Gastrocnemius medialis (tissue), 4 donors: ENCODE data around the gene NDC1.

ENCODE experiments used
- CTCF ChIP-seq, 5 experiments: fragments of 450-650 bp in 3 of 5; fragments of 200-600 bp in 2 of 5; sonication (generic) in 2 of 5; IDR thresholded peaks in 4 of 5; conservative IDR thresholded peaks in 1 of 5; 1 replicate in 4 of 5; 2 replicates in 1 of 5; pipeline ENCODE4 v1.5.1; 2016 to 2019; ENCODE audit warnings: antibody characterized with exemption in 5 of 5, mild to moderate bottlenecking in 3 of 5, moderate library complexity in 3 of 5
- POLR2A ChIP-seq, 2 donors: fragments of 450-650 bp; IDR thresholded peaks; one replicate each; pipeline ENCODE4 v1.6.1; 2017; ENCODE audit warnings: antibody characterized with exemption in 2 of 2, mild to moderate bottlenecking in 2 of 2, moderate library complexity in 2 of 2

GRCh38 chr1:53747841-53748240 lies 90.3 kb downstream of the NDC1 start:
- TF ChIP-seq CTCF (IDR thresholded peaks at IDR 0.05 in 4 of 5, conservative IDR thresholded peaks at IDR 0.05 in 1 of 5): no peak
- TF ChIP-seq POLR2A (IDR thresholded peaks at IDR 0.05): no peak
